Measurements from ENCODE around the gene CNGA2.

CNGA2 gene

DNA sequence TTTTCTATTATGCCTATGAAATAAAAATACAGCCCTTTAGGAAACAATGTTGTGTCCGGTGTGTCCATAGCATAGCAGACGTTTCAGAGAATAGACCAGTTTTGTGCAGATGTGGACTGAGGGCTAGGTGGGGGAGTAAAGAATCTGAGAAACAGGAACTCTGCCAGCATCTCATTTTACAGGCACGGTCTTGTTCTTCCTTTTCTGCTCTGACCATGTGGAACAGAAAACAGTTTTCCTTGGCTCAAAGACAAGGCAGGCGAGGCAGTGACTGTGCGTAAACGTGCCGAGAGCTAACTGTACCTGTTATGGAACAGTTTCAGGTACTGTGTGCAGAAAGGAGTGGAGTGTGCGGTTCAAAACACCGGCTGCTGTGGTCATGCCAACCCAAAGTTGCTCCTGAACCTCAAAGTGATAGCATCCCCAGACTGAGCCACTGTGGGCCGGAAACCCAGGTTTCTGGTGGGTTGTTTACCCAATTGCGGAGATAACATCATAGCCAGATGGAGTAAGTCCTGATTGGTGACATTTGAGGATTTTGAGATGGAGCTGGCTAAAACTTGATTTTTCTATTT lies 20.2 kb downstream of the CNGA2 start:
- no peak for DNase-seq

DNA sequence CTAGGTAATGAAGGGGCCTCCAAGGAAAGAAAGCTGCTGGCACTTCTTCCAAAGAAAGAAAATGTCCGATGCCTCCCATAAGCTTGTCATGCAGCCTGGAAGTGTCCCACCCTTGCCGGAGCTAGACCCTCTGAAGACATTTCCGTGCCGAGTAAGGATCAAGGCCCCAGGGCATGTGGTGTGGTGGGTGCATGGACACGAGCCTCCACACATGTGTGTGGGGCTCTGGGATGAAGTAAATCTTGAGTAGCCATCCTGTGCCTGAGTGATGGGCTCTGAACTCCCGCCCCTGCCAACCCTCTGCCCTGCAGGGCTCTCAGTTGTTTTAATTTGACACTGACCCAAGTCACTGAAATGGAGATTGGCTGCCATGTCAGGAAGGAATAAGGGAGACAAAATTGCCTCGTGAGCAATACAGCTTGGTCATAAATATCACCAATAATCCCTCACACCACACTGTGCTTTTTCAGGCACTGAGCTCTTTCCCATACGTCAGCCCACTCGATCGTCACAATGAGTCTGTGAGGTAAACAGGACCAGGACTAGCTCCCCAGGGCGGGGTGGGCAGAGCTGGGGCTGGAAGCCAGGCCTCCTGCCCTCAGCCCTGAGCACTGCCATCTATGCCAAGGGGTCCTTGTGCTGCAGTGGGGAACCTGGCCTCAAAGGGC lies 24.6 kb downstream of the CNGA2 start:
- no peak for DNase-seq

DNA sequence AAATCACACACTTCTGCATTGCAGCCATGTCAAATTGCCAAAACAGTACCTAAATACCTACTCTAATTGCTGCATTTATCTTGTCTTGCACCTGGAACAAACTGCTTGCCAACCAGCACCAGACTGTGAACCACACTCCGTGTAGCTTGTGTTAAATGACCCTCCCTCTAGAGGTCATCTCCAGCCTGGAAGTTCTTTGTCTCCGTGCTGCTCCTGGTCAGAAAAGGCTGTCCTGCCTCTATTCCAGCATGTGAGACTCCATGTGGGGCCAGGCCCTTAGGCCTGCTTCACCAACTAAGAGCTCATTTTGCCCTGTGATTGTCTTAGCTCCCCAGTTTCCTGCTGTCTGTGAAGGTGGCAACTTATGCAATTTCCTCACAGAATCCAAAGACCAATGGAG lies 28.3 kb downstream of the CNGA2 start:
- DNase-seq, result no peak

DNA sequence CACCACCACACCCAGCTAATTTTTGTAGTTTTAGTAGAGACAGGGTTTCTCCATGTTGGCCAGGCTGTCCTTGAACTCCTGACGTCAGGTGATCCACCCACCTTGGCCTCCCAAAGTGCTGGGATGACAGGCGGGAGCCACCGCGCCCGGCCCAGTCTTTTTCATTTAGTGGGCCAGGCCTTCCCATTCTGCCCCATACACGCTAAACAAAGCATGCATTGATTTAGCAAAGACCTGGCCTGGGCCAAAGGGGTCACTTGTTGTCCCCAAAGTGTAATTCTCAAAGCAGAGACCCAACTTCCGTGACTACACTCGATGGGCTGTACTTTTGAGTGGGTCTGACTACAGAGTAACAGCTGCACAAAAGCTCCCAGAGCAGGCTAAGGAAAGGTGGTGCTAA lies 29.2 kb downstream of the CNGA2 start:
- no peak for DNase-seq

DNA sequence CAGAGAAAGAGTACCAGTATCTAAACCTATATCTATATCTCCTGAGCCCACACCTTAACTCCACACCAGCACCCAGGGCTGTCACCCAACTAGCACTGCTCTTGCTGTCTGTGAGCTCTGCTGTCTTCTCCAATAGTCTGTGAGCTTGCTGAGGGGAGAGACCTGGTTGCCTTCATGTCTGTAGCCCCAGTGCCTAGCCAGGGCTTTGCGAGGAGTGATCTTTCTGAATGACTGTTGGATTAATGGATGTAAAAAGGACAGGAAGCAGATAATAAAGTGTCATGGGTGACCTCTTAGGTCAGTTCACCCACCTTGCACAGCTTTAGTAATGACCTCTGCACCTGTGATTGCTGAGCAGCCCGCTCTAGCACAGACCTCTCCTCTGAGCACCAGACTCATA lies 30.5 kb downstream of the CNGA2 start:
- no peak for DNase-seq

DNA sequence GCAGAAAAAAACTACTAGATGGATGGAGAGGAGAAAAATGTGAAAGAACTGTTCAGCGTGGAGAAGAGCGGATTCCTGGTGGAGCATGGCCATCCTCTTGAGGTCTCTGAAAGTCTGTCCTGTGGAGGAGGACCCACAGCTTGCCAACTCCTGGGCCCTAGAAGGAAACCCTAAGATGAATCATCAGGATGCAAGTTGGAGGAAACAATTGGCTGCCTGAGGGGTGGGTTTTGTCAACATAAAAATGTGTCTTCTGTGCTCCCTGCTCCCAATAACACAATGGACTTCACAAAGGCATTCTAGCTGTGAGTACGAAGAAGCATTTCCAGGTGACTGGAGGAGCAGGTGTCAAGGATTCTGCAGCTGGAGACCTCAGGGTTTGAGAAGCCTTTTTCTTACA lies 37.2 kb downstream of the CNGA2 start:
- DNase-seq, result no peak

DNA sequence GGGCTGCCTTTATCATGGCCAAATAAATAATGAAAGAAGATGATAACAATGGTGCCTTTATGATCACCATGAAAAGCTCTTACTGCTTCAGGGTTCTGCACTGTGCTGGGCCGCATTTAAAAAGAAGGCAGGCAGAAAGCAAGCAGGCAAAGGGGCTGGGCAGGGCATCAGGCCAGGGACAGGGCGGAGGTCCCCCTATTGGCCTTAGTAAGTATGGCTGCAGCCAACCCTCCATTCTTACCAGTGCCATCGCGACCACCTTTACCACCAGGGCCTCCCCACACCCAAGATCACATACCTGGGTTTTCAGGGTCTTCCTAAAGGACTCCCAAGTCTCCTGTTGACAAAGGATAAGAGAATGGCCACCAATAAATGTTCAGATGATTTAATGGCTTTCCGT lies 38.9 kb downstream of the CNGA2 start:
- no peak for DNase-seq

DNA sequence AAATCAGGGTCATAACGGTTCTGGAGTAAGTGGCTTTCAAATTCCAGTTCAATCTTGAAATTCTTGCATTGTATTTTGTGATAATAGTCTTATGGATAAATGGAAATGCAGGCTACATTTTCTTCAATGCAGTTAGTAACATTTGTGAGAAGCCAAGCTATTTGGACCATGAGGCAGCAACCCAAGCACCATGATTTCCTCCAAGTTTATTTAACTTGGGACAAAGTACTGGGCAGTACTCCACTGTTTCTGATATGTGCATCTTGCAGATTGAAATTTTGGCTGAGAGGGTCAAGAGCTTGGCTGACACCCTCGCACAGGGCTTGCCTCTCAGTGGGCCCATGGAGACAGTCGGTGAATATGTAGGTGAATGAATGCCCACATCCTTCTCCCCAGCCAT lies 39.9 kb downstream of the CNGA2 start:
- no peak for DNase-seq

DNA sequence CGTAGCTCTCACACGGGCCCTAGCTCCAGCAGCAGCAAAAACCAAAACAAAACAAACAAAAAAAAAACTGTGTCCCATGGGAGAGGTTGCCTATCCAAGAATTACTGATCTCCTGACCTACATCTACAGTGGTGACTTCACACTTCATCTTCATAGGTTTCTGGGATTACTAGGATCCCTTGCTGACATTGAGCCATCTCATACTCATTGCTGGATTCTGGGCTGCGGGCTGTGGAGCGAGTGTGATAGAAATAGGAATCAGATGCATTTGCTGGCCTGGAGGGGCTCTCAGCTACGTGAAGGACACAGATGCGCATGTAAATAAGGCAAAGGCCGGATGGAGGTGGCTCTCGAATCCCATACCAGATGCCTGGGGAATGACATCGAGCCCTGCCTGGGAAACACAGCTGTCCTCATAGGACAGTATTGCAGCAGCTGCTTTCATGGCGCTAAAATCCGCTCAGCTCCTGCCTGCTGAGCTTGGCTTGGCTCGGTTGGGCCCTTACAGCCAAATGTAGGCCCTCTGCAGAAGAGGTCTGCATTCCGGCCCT lies 41.7 kb downstream of the CNGA2 start:
- no peak for DNase-seq

DNA sequence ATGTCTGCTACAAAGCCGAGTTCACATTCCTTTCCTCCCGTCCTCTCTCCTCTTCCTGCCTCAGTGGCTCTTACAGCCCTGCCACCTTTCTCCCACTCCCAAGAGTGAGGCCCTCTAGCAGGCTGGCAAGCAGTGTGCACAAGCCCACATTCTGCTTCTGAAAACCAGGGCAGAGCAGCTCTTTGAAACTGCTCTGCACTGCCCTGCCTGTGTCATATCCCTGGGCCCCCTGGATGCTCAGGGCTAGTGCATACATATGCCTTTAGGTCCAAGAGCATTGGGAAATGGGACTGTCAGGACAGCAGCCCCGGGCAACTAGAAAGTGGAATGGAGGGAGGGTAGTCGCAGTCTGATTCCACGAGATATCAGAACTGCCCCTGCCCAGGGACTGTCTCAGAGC lies 42.4 kb downstream of the CNGA2 start:
- DNase-seq, result no peak

DNA sequence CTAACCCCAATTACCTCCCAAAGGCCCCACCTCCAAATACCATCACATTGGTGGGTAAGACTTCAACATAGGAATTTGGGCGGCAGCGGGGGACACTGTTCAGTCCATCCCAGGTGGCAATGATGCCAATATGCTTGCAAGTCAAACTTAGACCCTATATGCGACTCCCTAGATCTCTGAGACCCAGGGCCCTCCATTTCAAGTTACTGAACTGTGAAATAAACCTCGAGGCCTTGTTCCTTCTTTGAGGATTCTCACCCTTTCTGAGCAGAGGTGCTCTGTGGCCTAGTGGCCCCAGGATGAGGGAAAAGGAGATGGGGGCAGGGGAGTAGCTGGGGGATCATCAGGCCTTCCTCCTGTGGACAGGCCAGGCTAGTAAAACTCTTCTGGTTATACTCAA lies 44.7 kb downstream of the CNGA2 start:
- DNase-seq, result no peak

DNA sequence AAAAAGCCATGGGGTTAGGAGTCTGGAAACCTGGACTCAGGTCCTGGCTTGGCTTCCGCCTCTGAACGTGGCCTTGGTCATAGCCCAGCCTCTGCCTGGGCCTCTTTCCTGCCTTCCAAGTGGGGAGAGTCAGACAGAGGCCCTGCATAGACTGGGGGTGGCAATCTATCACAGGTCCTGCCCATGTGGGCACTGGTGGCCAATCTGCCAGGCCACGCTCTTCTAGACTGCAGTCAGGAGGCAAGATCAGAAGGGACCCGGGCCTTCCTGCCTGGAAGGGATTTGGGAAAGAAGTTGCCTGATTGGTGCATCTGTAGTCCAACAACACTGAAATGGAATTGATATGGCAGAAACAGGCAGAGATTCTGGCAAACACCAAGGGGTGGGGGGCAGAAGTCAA lies 46.1 kb downstream of the CNGA2 start:
- no peak for DNase-seq

DNA sequence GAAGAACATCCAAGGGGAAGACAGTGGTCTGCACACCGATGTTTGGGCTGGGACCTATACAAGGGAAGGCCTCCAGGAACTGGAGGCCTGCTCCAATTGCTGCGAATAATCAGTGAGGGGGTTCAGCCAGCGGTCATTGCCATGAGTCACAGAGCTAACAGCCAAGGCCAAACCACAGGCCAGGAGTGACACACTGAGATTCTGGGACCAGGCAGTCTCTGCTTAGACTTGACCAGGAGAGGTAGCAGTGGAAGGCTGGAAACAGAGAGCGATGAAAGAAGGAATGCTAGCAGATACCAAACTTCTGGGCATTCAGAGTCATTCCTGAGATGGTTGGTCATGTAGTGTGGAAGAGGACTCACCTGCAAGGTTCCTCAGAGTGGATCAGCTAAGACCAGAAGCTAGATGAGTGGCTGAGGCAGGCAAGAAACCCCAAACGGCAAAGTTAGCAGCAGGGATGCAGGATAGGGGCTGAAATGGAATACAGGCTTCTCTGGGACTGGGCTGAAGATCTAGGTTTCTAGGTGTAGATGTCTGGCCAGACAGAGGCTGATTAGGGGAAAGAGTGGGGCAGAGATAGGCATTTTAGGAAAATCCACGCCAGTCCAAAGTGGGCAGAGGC lies 54.7 kb downstream of the CNGA2 start:
- no peak for DNase-seq

DNA sequence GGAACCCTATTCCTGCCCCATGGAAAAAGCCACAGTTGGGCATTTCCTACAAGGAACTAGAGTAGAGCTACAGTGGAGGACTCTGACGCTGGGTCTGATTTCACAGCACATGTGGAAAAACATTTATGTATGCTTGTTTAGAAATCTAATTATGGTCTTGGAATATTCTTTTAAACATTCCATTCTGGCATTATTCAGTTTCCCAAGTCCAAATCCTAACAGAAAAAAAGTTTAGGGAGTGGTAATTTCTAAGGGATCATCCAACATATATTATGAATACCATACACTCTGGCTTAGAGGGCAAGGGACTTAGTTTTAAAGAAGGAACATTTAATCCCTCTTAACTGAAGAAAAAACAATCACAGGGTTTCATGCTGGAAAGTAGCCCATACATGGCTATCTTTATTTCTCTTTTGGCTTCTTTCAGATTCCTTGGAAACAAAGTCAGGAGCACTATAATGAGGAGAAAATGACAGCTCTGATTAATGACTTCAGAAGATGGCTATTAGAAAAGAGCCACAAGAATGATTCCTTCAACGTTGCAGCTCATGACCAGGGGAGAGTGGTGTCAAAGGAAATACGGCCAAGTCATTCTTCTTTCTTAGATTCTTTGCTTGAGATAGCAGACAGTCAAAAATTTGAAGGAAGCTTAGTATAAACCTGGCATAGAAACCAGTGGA lies 56.1 kb downstream of the CNGA2 start:
- no peak for DNase-seq

DNA sequence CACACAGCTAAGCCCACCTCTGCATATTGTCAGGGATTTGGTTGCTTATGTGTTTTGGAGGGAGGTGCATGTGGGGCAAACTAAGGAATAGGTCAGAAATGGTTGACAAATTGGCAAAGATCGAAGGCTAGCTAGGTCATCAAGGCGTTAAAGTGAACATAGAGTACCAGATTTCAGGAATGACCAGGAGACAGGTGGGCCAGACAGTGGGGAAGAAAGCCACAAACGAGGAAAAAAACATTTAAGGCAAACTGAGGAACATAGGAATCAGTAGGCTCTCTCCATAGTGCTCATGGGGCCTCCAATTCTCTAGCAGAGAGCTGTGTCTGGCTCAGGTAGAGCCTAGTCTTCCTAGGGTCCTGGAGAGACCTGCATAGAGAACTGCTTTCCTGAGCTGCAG lies 57.4 kb downstream of the CNGA2 start:
- DNase-seq, result no peak

DNA sequence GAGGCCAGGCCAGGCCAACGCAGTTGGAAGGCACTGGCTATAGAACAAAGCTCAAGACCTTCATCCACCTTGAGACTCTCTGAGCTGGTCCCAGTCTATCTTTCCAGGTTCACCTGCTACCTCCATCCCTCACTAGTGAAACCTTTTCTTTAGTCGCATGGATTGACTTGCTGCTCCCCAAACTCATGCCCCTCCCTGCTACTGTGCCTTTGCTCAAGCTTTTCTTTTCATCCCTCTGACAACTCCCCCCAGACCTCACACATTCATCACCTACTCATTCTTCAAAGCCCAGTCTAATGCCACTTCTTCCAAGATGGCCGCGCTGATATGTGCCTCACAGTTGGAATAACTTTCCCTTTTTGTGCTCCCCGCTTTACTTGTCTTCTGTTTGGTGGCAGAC lies 58.0 kb downstream of the CNGA2 start:
- DNase-seq, result no peak

DNA sequence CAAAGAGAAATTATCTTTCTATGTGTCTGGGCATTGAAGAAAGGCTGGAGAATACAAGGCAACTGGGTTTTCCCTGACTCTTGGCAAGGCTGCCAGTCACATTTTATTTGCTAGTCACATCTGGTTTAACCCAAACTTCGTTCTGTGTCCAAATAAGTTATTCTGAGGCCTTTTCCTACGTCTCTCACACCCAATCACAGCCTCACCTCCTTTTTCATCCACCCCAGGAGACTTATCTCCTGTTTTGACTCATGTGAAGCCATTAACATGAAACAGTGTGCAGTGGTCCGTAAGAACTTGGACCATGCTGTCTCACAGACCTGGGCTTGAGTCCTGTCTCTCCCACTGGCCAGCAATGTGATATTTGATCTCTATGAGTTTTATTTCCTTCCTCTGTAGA lies 59.3 kb downstream of the CNGA2 start:
- DNase-seq, result no peak
